ENCODE measurements around the gene AMOTL1. TPM values are rescaled to one million over a fixed set of nuclear protein-coding genes. Genes with fewer than 3 reads are reported as not detected.
"Not testable (repeated sequence)": the region's sequence is repeated elsewhere in the genome, so short reads cannot be mapped to it uniquely, and the experiment has no call there.

The AMOTL1 gene
- total and polyA plus RNA-seq, 4 donors, result 7.4 to 68.5 (median 27.3) TPM

- Histone ChIP-seq H3K27ac (ENCODE audit: low read depth in 1 of 2, low read length in 1 of 2) (no peak overlapping the region), H3K4me3 (no peak overlapping the region), H3K36me3 (ENCODE audit: control insufficient read depth in 4 of 4, insufficient read depth in 4 of 4, low read length in 4 of 4) (peaks cover 0 to 24% (median 15%) of the 10 kb centered on the region in 4 donors), H3K9ac (ENCODE audit: insufficient read depth in 1 of 2, low read length in 2 of 2) (no peak overlapping the region), H3K9me3 (ENCODE audit: control insufficient read depth in 4 of 4, insufficient read depth in 3 of 4, low read length in 3 of 4) (no peaks in the 10 kb centered on the region), H3K4me1 (ENCODE audit: control insufficient read depth in 5 of 5, insufficient read depth in 5 of 5, low read length in 5 of 5) (peaks cover 0 to 7% (median 3%) of the 10 kb centered on the region in 5 donors), H3K27me3 (ENCODE audit: control insufficient read depth in 3 of 3, insufficient read depth in 3 of 3, low read length in 2 of 3) (no peaks in the 10 kb centered on the region)
- WGBS, 2 donors, result 74 to 77% methylated on average over 4 of the region's 4 CpGs
- DNase-seq (no peak), ATAC-seq (ENCODE audit: insufficient read depth, low FRiP score) (no peak)
- no peak for TF ChIP-seq CTCF (IDR thresholded peaks at IDR 0.05; ENCODE audit: control extremely low read depth, extremely low read depth)
Observed at GRCh38 chr11:94806419-94806818, 38.3 kb downstream of the AMOTL1 start.

DNA sequence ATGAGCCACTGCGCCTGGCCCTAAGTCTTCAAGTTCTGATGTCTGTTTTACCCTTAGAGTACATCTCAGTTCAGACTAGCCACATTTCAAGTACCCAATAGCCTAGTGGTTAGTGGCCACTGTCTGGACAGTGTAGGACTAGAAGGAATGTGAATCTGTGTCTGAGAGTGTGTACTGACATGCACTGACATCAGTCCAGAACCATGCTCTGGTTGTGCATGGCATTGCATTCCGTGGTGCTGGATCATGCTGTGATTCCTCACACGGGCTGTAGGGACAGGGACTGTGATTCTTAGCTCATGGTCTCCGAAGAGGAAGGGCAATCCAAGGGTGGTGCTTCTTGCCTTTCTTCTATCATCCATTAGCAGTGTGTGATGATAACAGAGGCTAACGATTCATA lies 41.1 kb downstream of the AMOTL1 start:
- peaks cover 0 to 5% (median 3%) of the 10 kb centered on the region in 5 donors for H3K4me1 ChIP-seq (ENCODE audit: control insufficient read depth in 5 of 5, insufficient read depth in 5 of 5, low read length in 5 of 5)
- WGBS, 2 donors, result 89 to 90% methylated on average over 5 of the region's 5 CpGs
- DNase-seq (no peak), ATAC-seq (ENCODE audit: insufficient read depth, low FRiP score) (no peak)
- H3K36me3 ChIP-seq (ENCODE audit: control insufficient read depth in 4 of 4, insufficient read depth in 4 of 4, low read length in 4 of 4), result peaks cover 5 to 21% (median 13%) of the 10 kb centered on the region in 4 donors
- H3K27me3 ChIP-seq (ENCODE audit: control insufficient read depth in 3 of 3, insufficient read depth in 3 of 3, low read length in 2 of 3), result no peaks in the 10 kb centered on the region
- H3K9ac ChIP-seq (ENCODE audit: insufficient read depth in 1 of 2, low read length in 2 of 2), result no peak overlapping the region
- H3K9me3 ChIP-seq (ENCODE audit: control insufficient read depth in 4 of 4, insufficient read depth in 3 of 4, low read length in 3 of 4), result peaks cover 0 to 3% (median 0%) of the 10 kb centered on the region in 4 donors
- H3K27ac ChIP-seq (ENCODE audit: low read depth in 1 of 2, low read length in 1 of 2), result no peak overlapping the region
- H3K4me3 ChIP-seq, result no peak overlapping the region
- no peak for TF ChIP-seq CTCF (IDR thresholded peaks at IDR 0.05; ENCODE audit: control extremely low read depth, extremely low read depth)

DNA sequence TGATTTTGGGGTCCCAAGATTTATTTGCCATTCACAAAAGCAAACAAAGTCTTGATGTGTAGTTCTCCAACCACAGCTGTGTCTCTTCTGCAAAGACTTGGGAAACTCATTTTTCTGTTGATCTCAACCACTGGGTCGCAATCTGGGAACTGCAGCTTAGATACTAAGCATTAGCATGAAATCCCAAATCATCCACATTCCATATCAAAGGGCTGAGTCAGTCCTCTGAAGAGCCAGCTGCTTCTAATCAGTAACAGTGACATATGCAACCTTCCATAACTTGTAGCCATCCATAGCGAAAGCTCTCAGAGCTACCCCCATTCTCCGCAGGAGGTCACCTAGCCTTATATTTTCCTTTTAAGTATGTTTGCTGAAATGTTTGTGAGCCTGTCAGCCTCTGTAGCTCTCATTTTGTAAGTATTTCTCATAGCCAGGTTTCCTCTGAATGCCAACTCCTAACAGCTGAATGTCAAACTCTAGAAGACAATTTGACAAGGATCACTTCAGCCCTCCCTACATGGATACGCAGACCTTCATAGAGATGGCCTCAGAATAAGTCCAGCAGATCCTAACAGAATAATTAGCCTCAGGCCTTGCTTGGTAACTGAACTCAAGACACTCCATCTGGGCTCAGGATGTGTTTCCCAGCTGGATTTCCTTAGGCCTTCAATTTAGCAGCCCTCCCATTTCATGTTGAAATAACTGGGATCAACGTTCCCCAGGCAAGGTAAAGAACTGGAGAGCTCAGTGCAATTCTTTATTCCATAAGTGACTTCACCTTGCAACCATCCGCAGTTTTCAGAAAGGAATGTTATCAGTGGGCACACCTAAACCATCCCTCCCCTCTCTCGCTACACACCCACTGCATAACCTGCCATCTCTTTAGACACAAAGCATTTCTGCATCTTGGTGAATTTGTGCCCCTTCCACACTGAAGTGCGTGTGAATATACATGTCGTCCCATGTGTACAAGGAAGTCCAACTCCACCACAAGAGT lies 44.9 kb downstream of the AMOTL1 start:
- not testable (repeated sequence) for DNase-seq; H3K27ac ChIP-seq (ENCODE audit: low read depth in 1 of 2, low read length in 1 of 2); ATAC-seq (ENCODE audit: insufficient read depth, low FRiP score); H3K9ac ChIP-seq (ENCODE audit: insufficient read depth in 1 of 2, low read length in 2 of 2); H3K27me3 ChIP-seq (ENCODE audit: control insufficient read depth in 3 of 3, insufficient read depth in 3 of 3, low read length in 2 of 3); H3K4me1 ChIP-seq (ENCODE audit: control insufficient read depth in 5 of 5, insufficient read depth in 5 of 5, low read length in 5 of 5); H3K4me3 ChIP-seq
- WGBS, 2 donors, result 88 to 89% methylated on average over 8 of the region's 9 CpGs
- Histone ChIP-seq H3K36me3 (ENCODE audit: control insufficient read depth in 4 of 4, insufficient read depth in 4 of 4, low read length in 4 of 4) (peaks cover 5 to 23% (median 14%) of the 10 kb centered on the region in 4 donors), H3K9me3 (ENCODE audit: control insufficient read depth in 4 of 4, insufficient read depth in 3 of 4, low read length in 3 of 4) (peaks cover 0 to 13% (median 0%) of the 10 kb centered on the region in 4 donors)

GRCh38 chr11:94814272-94814976 lies 46.3 kb downstream of the AMOTL1 start:
- DNase-seq (no peak), ATAC-seq (ENCODE audit: insufficient read depth, low FRiP score) (no peak)
- H3K4me1 ChIP-seq (ENCODE audit: control insufficient read depth in 5 of 5, insufficient read depth in 5 of 5, low read length in 5 of 5), result no peaks in the 10 kb centered on the region
- H3K9ac ChIP-seq (ENCODE audit: insufficient read depth in 1 of 2, low read length in 2 of 2), result no peak overlapping the region
- H3K4me3 ChIP-seq, result no peak overlapping the region
- WGBS, 2 donors, result 77 to 81% methylated on average over 7 of the region's 7 CpGs
- peaks cover 5 to 22% (median 14%) of the 10 kb centered on the region in 4 donors for H3K36me3 ChIP-seq (ENCODE audit: control insufficient read depth in 4 of 4, insufficient read depth in 4 of 4, low read length in 4 of 4)
- no peak overlapping the region for H3K27ac ChIP-seq (ENCODE audit: low read depth in 1 of 2, low read length in 1 of 2)
- H3K9me3 ChIP-seq (ENCODE audit: control insufficient read depth in 4 of 4, insufficient read depth in 3 of 4, low read length in 3 of 4), result peaks cover 0 to 13% (median 0%) of the 10 kb centered on the region in 4 donors
- TF ChIP-seq CTCF (IDR thresholded peaks at IDR 0.05; ENCODE audit: control extremely low read depth, extremely low read depth), result no peak
- H3K27me3 ChIP-seq (ENCODE audit: control insufficient read depth in 3 of 3, insufficient read depth in 3 of 3, low read length in 2 of 3), result no peaks in the 10 kb centered on the region
